Left renal pelvis (tissue), 4 donors: Measurements from ENCODE around the gene CAPN8. TPM values are rescaled to one million over a fixed set of nuclear protein-coding genes. Genes with fewer than 3 reads are reported as not detected.

Experiments
- DNase-seq, 4 donors: peaks; one replicate each; pipeline ENCODE4 v3.0.0-alpha.2; 2013; ENCODE audit warnings: low read depth in 4 of 4, low spot score in 3 of 4
- polyA plus RNA-seq, 4 donors: library from polyadenylated mRNA; unstranded; fragments of 120-200 nt; gene quantifications; one replicate each; pipeline ENCODE4 v1.2.1, GENCODE V29; 2013; ENCODE audit not compliant: insufficient read length in 4 of 4

CAPN8 gene
- polyA plus RNA-seq, 4 donors = 0.20 to 4.0 (median 2.0) TPM

DNA sequence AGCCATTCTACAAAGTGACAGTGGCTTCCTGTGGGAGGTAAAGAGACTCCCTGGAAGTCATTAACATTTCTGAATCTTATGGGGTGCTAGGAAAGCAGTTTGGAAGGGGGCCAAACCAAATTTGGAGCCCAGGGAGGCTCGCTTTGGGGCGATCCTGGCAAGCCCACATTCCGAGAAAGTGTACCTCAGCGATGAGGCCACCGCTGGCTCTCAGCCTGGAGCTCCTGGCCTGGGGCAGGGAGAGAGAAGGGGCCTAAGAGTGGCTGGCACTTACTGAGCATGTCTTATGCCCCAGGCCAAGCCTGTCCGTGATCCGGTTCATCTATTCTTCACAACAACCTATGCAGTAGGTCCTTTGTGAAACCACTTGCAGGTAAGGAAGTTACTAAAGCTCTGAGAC, 173.5 kb downstream of the CAPN8 start:
- no peak for DNase-seq

Other genes starting within 250 kb of the CAPN8 start
- gene CAPN2, start 46.8 kb upstream of the CAPN8 start, polyA plus RNA-seq = 100 to 1,000 TPM; 122 to 206 (median 189) TPM
- 10 to 100 TPM; 39.2 to 65.6 (median 50.3) TPM for gene TP53BP2, start 180.2 kb upstream of the CAPN8 start, polyA plus RNA-seq